Sigmoid colon (tissue), 4 donors: ENCODE measurements around the gene SNX1.

Experiments used
- POLR2AphosphoS5 ChIP-seq, 4 donors: sonication (generic); formaldehyde crosslinking; IDR thresholded peaks; one replicate each; pipeline ENCODE4 v1.6.1; 2017; ENCODE audit warnings: antibody characterized with exemption in 4 of 4
- TF ChIP-seq, protein P1 (sequence below), 4 experiments: fragments of 450-650 bp in 3 of 4; fragments of 200-600 bp in 1 of 4; IDR thresholded peaks; one replicate each; pipeline ENCODE4 v1.5.1; 2016 to 2019; ENCODE audit warnings: antibody characterized with exemption in 4 of 4, mild to moderate bottlenecking in 3 of 4, moderate library complexity in 2 of 4

- TF ChIP-seq, protein P1, sequence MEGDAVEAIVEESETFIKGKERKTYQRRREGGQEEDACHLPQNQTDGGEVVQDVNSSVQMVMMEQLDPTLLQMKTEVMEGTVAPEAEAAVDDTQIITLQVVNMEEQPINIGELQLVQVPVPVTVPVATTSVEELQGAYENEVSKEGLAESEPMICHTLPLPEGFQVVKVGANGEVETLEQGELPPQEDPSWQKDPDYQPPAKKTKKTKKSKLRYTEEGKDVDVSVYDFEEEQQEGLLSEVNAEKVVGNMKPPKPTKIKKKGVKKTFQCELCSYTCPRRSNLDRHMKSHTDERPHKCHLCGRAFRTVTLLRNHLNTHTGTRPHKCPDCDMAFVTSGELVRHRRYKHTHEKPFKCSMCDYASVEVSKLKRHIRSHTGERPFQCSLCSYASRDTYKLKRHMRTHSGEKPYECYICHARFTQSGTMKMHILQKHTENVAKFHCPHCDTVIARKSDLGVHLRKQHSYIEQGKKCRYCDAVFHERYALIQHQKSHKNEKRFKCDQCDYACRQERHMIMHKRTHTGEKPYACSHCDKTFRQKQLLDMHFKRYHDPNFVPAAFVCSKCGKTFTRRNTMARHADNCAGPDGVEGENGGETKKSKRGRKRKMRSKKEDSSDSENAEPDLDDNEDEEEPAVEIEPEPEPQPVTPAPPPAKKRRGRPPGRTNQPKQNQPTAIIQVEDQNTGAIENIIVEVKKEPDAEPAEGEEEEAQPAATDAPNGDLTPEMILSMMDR (IDR thresholded peaks at IDR 0.05): no peak
- TF ChIP-seq POLR2AphosphoS5 (IDR thresholded peaks at IDR 0.05): no peak
Measured at GRCh38 chr15:64092864-64093626, 2.7 kb upstream of the SNX1 start.
